Measurements from ENCODE around the gene PRPF39. TPM values are rescaled to one million over a fixed set of nuclear protein-coding genes. Genes with fewer than 3 reads are reported as not detected.
"Not testable (repeated sequence)": the region's sequence is repeated elsewhere in the genome, so short reads cannot be mapped to it uniquely, and the experiment has no call there.

PRPF39 gene
- total RNA-seq, 2 experiments from 2014 or later: 58.9 to 64.3 TPM

- Histone ChIP-seq H3K4me3 (ENCODE audit: low read length) (no peak overlapping the region), H3K27ac (ENCODE audit: low read depth in 1 of 2, low read length in 2 of 2) (no peak overlapping the region), H3K36me3 (ENCODE audit: insufficient read depth, low read length) (no peaks in the 10 kb centered on the region), H3K4me1 (ENCODE audit: insufficient read depth, low read length) (no peaks in the 10 kb centered on the region), H3K27me3 (ENCODE audit: control insufficient read depth in 1 of 2, insufficient read depth in 2 of 2, low read length in 2 of 2) (no peaks in the 10 kb centered on the region), H3K9me3 (ENCODE audit: control insufficient read depth in 1 of 2, insufficient read depth in 1 of 2, low read length in 2 of 2) (no peaks in the 10 kb centered on the region)
- H3K36me3 Mint-ChIP-seq (ENCODE audit: low read depth): peaks cover 4% of the 10 kb centered on the region
- H3K9me3 Mint-ChIP-seq: no peaks in the 10 kb centered on the region
- no peak for ATAC-seq (ENCODE audit: poor library complexity)
- H3K4me3 Mint-ChIP-seq: no peak overlapping the region
- ChIA-PET CTCF (no interaction called here), POLR2A (no interaction called here)
- intact Hi-C loops (cut with DNase I, micrococcal nuclease): no loop called here
- DNase-seq: no peak
- no peak for TF ChIP-seq CTCF (IDR thresholded peaks at IDR 0.05)
- no peak overlapping the region for H3K27ac Mint-ChIP-seq
- H3K27me3 Mint-ChIP-seq: no peaks in the 10 kb centered on the region
- H3K4me1 Mint-ChIP-seq (ENCODE audit: low read depth): no peaks in the 10 kb centered on the region
Measured at GRCh38 chr14:45072126-45072525, 11.8 kb upstream of the PRPF39 start.

DNA sequence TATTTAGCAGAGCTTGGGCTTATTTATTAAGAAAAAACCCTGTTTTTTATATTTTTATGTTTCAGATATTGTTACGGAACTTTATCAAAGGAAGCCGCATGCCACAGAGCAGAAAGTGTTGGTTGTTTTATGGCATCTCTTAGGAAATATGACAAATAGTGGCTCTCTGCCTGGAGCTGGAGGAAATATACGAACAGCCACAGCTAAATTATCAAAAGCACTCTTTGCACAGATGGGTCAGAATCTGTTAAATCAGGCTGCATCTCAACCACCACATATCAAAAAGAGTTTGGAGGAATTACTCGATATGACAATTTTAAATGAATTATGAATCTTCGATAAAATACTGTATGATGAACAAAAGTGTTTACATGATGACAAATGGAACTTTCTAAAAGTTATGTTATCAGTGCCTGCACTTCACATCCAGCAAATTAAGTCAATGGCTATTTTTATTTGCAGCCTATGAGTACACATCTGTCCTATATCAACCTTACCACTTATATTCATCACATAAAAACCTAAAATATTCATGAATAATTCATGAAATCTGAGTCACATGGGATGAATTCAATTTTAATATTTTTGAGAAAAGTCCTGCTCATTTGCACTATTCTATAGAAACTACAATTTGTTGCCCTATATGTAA, 10.6 kb upstream of the PRPF39 start:
- CTCF ChIA-PET: no interaction called here
- no peak overlapping the region for H3K4me3 ChIP-seq (ENCODE audit: low read length)
- Mint-ChIP-seq H3K27me3 (no peaks in the 10 kb centered on the region), H3K36me3 (ENCODE audit: low read depth) (peaks cover 4% of the 10 kb centered on the region), H3K4me1 (ENCODE audit: low read depth) (no peaks in the 10 kb centered on the region), H3K9me3 (no peaks in the 10 kb centered on the region), H3K4me3 (no peak overlapping the region), H3K27ac (no peak overlapping the region)
- H3K36me3 ChIP-seq (ENCODE audit: insufficient read depth, low read length): no peaks in the 10 kb centered on the region
- ATAC-seq (ENCODE audit: poor library complexity) (no peak), DNase-seq (no peak)
- POLR2A ChIA-PET: no interaction called here
- no peaks in the 10 kb centered on the region for H3K4me1 ChIP-seq (ENCODE audit: insufficient read depth, low read length)
- no peaks in the 10 kb centered on the region for H3K27me3 ChIP-seq (ENCODE audit: control insufficient read depth in 1 of 2, insufficient read depth in 2 of 2, low read length in 2 of 2)
- TF ChIP-seq CTCF (IDR thresholded peaks at IDR 0.05): no peak
- intact Hi-C loops (cut with DNase I, micrococcal nuclease): no loop called here
- H3K9me3 ChIP-seq (ENCODE audit: control insufficient read depth in 1 of 2, insufficient read depth in 1 of 2, low read length in 2 of 2): no peaks in the 10 kb centered on the region
- no peak overlapping the region for H3K27ac ChIP-seq (ENCODE audit: low read depth in 1 of 2, low read length in 2 of 2)

DNA sequence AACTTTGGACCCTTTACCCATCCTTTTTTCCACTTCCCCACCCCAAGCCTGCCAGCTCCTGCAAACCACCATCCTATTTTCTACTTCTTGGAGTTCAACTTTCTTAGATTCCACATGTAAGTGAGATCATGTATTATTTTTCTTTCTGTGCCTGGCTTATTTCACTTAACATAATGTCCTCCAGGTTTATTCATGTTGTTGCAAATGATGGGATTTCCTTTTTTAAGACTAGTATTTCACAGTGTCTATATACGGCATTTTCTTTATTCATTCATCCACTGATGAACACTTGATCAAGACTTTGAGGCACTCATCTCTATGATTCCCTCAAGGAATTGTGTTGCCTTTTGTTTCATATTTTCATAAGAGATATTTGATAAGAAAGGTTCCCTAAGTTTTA, 5.6 kb upstream of the PRPF39 start:
- no peaks in the 10 kb centered on the region for H3K9me3 ChIP-seq (ENCODE audit: control insufficient read depth in 1 of 2, insufficient read depth in 1 of 2, low read length in 2 of 2)
- ATAC-seq (ENCODE audit: poor library complexity) (no peak), DNase-seq (no peak)
- peaks cover 3% of the 10 kb centered on the region for H3K4me1 ChIP-seq (ENCODE audit: insufficient read depth, low read length)
- H3K27me3 ChIP-seq (ENCODE audit: control insufficient read depth in 1 of 2, insufficient read depth in 2 of 2, low read length in 2 of 2): no peaks in the 10 kb centered on the region
- H3K4me3 ChIP-seq (ENCODE audit: low read length): no peak overlapping the region
- Mint-ChIP-seq H3K4me3 (no peak overlapping the region), H3K27ac (no peak overlapping the region), H3K9me3 (no peaks in the 10 kb centered on the region), H3K36me3 (ENCODE audit: low read depth) (no peaks in the 10 kb centered on the region), H3K27me3 (no peaks in the 10 kb centered on the region), H3K4me1 (ENCODE audit: low read depth) (peaks cover 3% of the 10 kb centered on the region)
- no peaks in the 10 kb centered on the region for H3K36me3 ChIP-seq (ENCODE audit: insufficient read depth, low read length)
- intact Hi-C loops (cut with DNase I, micrococcal nuclease): no loop called here
- no peak for TF ChIP-seq CTCF (IDR thresholded peaks at IDR 0.05)
- H3K27ac ChIP-seq (ENCODE audit: low read depth in 1 of 2, low read length in 2 of 2): no peak overlapping the region
- CTCF ChIA-PET: no interaction called here
- POLR2A ChIA-PET: interaction anchor here (1.8 kb wide), 1 partner anchor 117 kb away, joined by 4 read pairs; the partner anchor contains the start of genes KLHL28 and TOGARAM1

- H3K27ac ChIP-seq (ENCODE audit: low read depth in 1 of 2, low read length in 2 of 2); H3K4me1 ChIP-seq (ENCODE audit: insufficient read depth, low read length); H3K4me3 ChIP-seq (ENCODE audit: low read length); H3K9me3 Mint-ChIP-seq; ATAC-seq (ENCODE audit: poor library complexity); DNase-seq; CTCF ChIA-PET; H3K36me3 ChIP-seq (ENCODE audit: insufficient read depth, low read length); H3K9me3 ChIP-seq (ENCODE audit: control insufficient read depth in 1 of 2, insufficient read depth in 1 of 2, low read length in 2 of 2); POLR2A ChIA-PET; H3K27me3 ChIP-seq (ENCODE audit: control insufficient read depth in 1 of 2, insufficient read depth in 2 of 2, low read length in 2 of 2); H3K27ac Mint-ChIP-seq; H3K4me3 Mint-ChIP-seq; H3K27me3 Mint-ChIP-seq: not testable (repeated sequence)
- peaks cover 24% of the 10 kb centered on the region for H3K4me1 Mint-ChIP-seq (ENCODE audit: low read depth)
- peaks cover 11% of the 10 kb centered on the region for H3K36me3 Mint-ChIP-seq (ENCODE audit: low read depth)
- intact Hi-C loops (cut with DNase I, micrococcal nuclease): loop anchor here (5.0 kb wide), 1 partner anchor 172 kb away; the partner anchor contains the start of gene MIS18BP1 (in 2 of the 2)
Measured at GRCh38 chr14:45080416-45080968, 3.4 kb upstream of the PRPF39 start.

- CTCF ChIA-PET; H3K27me3 Mint-ChIP-seq; H3K4me3 ChIP-seq (ENCODE audit: low read length); H3K4me3 Mint-ChIP-seq; H3K27me3 ChIP-seq (ENCODE audit: control insufficient read depth in 1 of 2, insufficient read depth in 2 of 2, low read length in 2 of 2); H3K36me3 ChIP-seq (ENCODE audit: insufficient read depth, low read length); H3K9me3 ChIP-seq (ENCODE audit: control insufficient read depth in 1 of 2, insufficient read depth in 1 of 2, low read length in 2 of 2); DNase-seq; POLR2A ChIA-PET; H3K27ac ChIP-seq (ENCODE audit: low read depth in 1 of 2, low read length in 2 of 2); ATAC-seq (ENCODE audit: poor library complexity); H3K9me3 Mint-ChIP-seq; H3K27ac Mint-ChIP-seq: not testable (repeated sequence)
- H3K4me1 Mint-ChIP-seq (ENCODE audit: low read depth): peaks cover 30% of the 10 kb centered on the region
- H3K36me3 Mint-ChIP-seq (ENCODE audit: low read depth): peaks cover 11% of the 10 kb centered on the region
- H3K4me1 ChIP-seq (ENCODE audit: insufficient read depth, low read length): peaks cover 13% of the 10 kb centered on the region
- intact Hi-C loops (cut with DNase I, micrococcal nuclease): loop anchor here (5.0 kb wide), 1 partner anchor 171 kb away; the partner anchor contains the start of gene MIS18BP1 (in 2 of the 2)
Measured at GRCh38 chr14:45081096-45081495, 2.8 kb upstream of the PRPF39 start.
